SK-N-MC (cell line): ENCODE results near the gene RTN4RL1.

Experiments used
- EZH2 ChIP-seq: fragments of 200-600 bp; sonication (generic); IDR thresholded peaks from one replicate; pipeline ENCODE4 v1.6.1; 2017; ENCODE audit warnings: antibody characterized with exemption
- FOXP2 ChIP-seq: optimal IDR thresholded peaks from 2 replicates; pipeline ENCODE3; 2011; ENCODE audit warnings: mild to moderate bottlenecking, moderate library complexity; ENCODE audit not compliant: insufficient read depth; ENCODE audit errors: extremely low read length, control extremely low read depth
- POLR2AphosphoS5 ChIP-seq: IDR thresholded peaks from 2 replicates; pipeline ENCODE4 v1.6.1; 2012; ENCODE audit warnings: mild to moderate bottlenecking, low read depth, low read length, borderline replicate concordance

DNA sequence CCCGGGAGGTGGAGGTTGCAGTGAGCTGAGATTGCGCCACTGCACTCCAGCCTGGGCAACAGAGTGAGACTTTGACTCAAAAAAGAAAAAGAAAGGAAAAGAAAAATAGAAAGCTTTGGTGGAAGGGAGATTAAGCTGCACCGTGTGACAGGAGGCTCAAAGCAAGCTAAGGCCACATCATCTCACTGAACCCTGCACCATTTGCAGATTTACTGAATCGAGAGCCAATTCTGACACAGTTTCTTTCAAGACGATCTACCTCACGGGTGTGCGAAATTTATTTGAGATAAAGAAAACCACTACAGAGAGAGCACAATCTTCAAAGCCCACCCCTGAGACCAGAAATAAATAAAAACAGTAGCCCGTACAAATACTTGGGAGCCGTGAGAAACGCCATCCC, 49.6 kb downstream of the RTN4RL1 start:
- no peak for TF ChIP-seq EZH2
- no peak for TF ChIP-seq POLR2AphosphoS5
- TF ChIP-seq FOXP2: no peak
